H1 (cell line): ENCODE data around the gene FOXK1. TPM values are rescaled to one million over a fixed set of nuclear protein-coding genes. Genes with fewer than 3 reads are reported as not detected.

ENCODE experiments used
- CTCF ChIA-PET: fragments of 300-600 bp; sonication (Branson Sonifier 250); formaldehyde crosslinking; loops from one replicate; lab custom pipeline; 2021; ENCODE audit not compliant: partially characterized antibody; lab: Charles Lee
- POLR2A ChIA-PET: fragments of 300-600 bp; sonication (Branson Sonifier 250); formaldehyde crosslinking; loops from one replicate; lab custom pipeline; 2021; ENCODE audit warnings: inconsistent platforms; ENCODE audit not compliant: partially characterized antibody; lab: Charles Lee
- DNase-seq, 2 experiments: peaks; one replicate each; pipeline versions ENCODE4 v3.0.0 to v3.0.0-alpha.2; 2010 to 2022; ENCODE audit warnings: low spot score in 2 of 2, low read depth in 1 of 2, mixed read lengths in 1 of 2
- FAIRE-seq: peaks from 2 replicates; lab custom pipeline; 2011; peaks lifted over from hg19 to GRCh38; lab: Jason Lieb, UNC
- H2AFZ ChIP-seq: 2 replicates; pipeline ENCODE4 v1.8.1; 2012; ENCODE audit warnings: low read length, inconsistent platforms
- H2AK5ac ChIP-seq: 2 replicates; pipeline ENCODE4 v1.6.1; 2013; ENCODE audit warnings: low read depth, low read length
- H2BK120ac ChIP-seq: replicated peaks from 2 replicates; pipeline ENCODE3; 2013; ENCODE audit warnings: low read depth, low read length, inconsistent platforms
- H2BK12ac ChIP-seq: 2 replicates; pipeline ENCODE4 v1.6.1; 2013; ENCODE audit warnings: low read depth, low read length
- H2BK15ac ChIP-seq: 2 replicates; pipeline ENCODE4 v1.6.1; 2013; ENCODE audit warnings: low read length
- H2BK20ac ChIP-seq: 2 replicates; pipeline ENCODE4 v1.6.1; 2013; ENCODE audit warnings: low read length
- H2BK5ac ChIP-seq: 2 replicates; pipeline ENCODE4 v1.6.1; 2013; ENCODE audit warnings: low read depth, low read length
- H3K14ac ChIP-seq: 2 replicates; pipeline ENCODE4 v1.6.1; 2013; ENCODE audit warnings: inconsistent platforms; ENCODE audit not compliant: insufficient read length
- H3K18ac ChIP-seq: 2 replicates; pipeline ENCODE4 v1.6.1; 2013; ENCODE audit warnings: low read length; ENCODE audit errors: extremely low read depth
- H3K23ac ChIP-seq: 2 replicates; pipeline ENCODE4 v1.6.1; 2013; ENCODE audit warnings: inconsistent platforms; ENCODE audit not compliant: insufficient read length
- H3K23me2 ChIP-seq: 2 replicates; pipeline ENCODE4 v1.6.1; 2013; ENCODE audit warnings: low read depth, low read length
- H3K27ac ChIP-seq: 2 replicates; pipeline ENCODE4 v1.6.1; 2011; ENCODE audit warnings: low read depth, low read length, inconsistent platforms
- H3K27me3 ChIP-seq, 4 experiments: replicated peaks in 1 of 4; 1 replicate in 1 of 4; 2 replicates in 3 of 4; pipeline versions ENCODE4 v1.6.1 to v1.8.1; 2011 to 2013; ENCODE audit warnings: low read length in 3 of 4, mild to moderate bottlenecking in 3 of 4, inconsistent platforms in 2 of 4, mixed read lengths in 2 of 4, moderate library complexity in 1 of 4; ENCODE audit not compliant: control insufficient read depth in 3 of 4, insufficient read depth in 3 of 4; ENCODE audit errors: extremely low read depth in 1 of 4
- H3K36me3 ChIP-seq, 4 experiments: 2 replicates each; pipeline versions ENCODE4 v1.6.1 to v1.8.1; 2011 to 2013; ENCODE audit warnings: mild to moderate bottlenecking in 4 of 4, low read length in 3 of 4, moderate library complexity in 2 of 4, control low read depth in 1 of 4, inconsistent platforms in 1 of 4; ENCODE audit not compliant: insufficient read depth in 4 of 4, control insufficient read depth in 2 of 4
- H3K4ac ChIP-seq: replicated peaks from 2 replicates; pipeline ENCODE3; 2013; ENCODE audit warnings: low read length, low read depth, mixed read lengths, inconsistent platforms; ENCODE audit not compliant: insufficient read length
- H3K4me1 ChIP-seq, 4 experiments: replicated peaks in 1 of 4; 1 replicate in 1 of 4; 2 replicates in 3 of 4; pipeline versions ENCODE4 v1.6.1 to v1.8.1; 2011 to 2013; ENCODE audit warnings: low read length in 3 of 4, inconsistent platforms in 2 of 4, mixed read lengths in 1 of 4; ENCODE audit not compliant: insufficient read depth in 4 of 4, control insufficient read depth in 3 of 4
- H3K4me2 ChIP-seq, 2 experiments: 2 replicates each; pipeline versions ENCODE4 v1.6.1 to v1.8.1; 2011 to 2013; ENCODE audit warnings: low read depth in 2 of 2, low read length in 2 of 2, control low read depth in 1 of 2, inconsistent platforms in 1 of 2, mild to moderate bottlenecking in 1 of 2; ENCODE audit not compliant: insufficient read depth in 1 of 2
- H3K4me3 ChIP-seq, 4 experiments: fragments of 200-600, 300-600 bp in 1 of 4; sonication (generic), shearing (Covaris generic), sonication (Bioruptor Twin) in 1 of 4; 2 replicates each; pipeline versions ENCODE4 v1.5.1 to v1.8.1; 2011 to 2016; ENCODE audit warnings: low read length in 4 of 4, low read depth in 3 of 4, control low read depth in 2 of 4, inconsistent platforms in 2 of 4, mild to moderate bottlenecking in 2 of 4, mixed read lengths in 1 of 4, moderate library complexity in 1 of 4; ENCODE audit not compliant: insufficient read depth in 2 of 4; ENCODE audit errors: extremely low read depth in 1 of 4
- H3K56ac ChIP-seq: replicated peaks from 2 replicates; pipeline ENCODE3; 2013; ENCODE audit warnings: low read depth, mild to moderate bottlenecking, mixed read lengths, low read length, inconsistent platforms; ENCODE audit not compliant: insufficient read length
- H3K79me1 ChIP-seq: 2 replicates; pipeline ENCODE4 v1.6.1; 2013; ENCODE audit warnings: low read depth, low read length, control low read depth
- H3K79me2 ChIP-seq, 2 experiments: 2 replicates each; pipeline versions ENCODE4 v1.6.1 to v1.8.1; 2012 to 2013; ENCODE audit warnings: low read length in 2 of 2, mild to moderate bottlenecking in 2 of 2, inconsistent platforms in 1 of 2; ENCODE audit not compliant: insufficient read depth in 2 of 2, control insufficient read depth in 1 of 2
- H3K9ac ChIP-seq, 4 experiments: replicated peaks in 1 of 4; 1 replicate in 1 of 4; 2 replicates in 3 of 4; pipeline versions ENCODE4 v1.6.1 to v1.8.1; 2011 to 2013; ENCODE audit warnings: low read depth in 3 of 4, low read length in 3 of 4, control low read depth in 2 of 4, mild to moderate bottlenecking in 2 of 4, moderate library complexity in 2 of 4, inconsistent platforms in 1 of 4; ENCODE audit errors: extremely low read depth in 1 of 4
- H3K9me3 ChIP-seq, 2 experiments: 2 replicates each; pipeline versions ENCODE4 v1.6.1 to v1.8.1; 2012 to 2013; ENCODE audit warnings: mild to moderate bottlenecking in 2 of 2, moderate library complexity in 2 of 2, control low read depth in 1 of 2, inconsistent platforms in 1 of 2, low read depth in 1 of 2, low read length in 1 of 2, mixed read lengths in 1 of 2; ENCODE audit not compliant: insufficient read depth in 2 of 2
- H4K20me1 ChIP-seq, 2 experiments: replicated peaks in 1 of 2; 2 replicates each; pipeline versions ENCODE3 to v1.8.1; 2011 to 2013; ENCODE audit warnings: inconsistent platforms in 2 of 2, low read length in 2 of 2, mild to moderate bottlenecking in 1 of 2; ENCODE audit not compliant: insufficient read depth in 2 of 2, control insufficient read depth in 1 of 2
- H4K5ac ChIP-seq: 2 replicates; pipeline ENCODE4 v1.6.1; 2013; ENCODE audit warnings: low read length, low read depth, mixed read lengths, inconsistent platforms; ENCODE audit not compliant: insufficient read length
- H4K8ac ChIP-seq: 2 replicates; pipeline ENCODE4 v1.8.0; 2013; ENCODE audit warnings: mild to moderate bottlenecking, moderate library complexity, low read length, inconsistent platforms; ENCODE audit not compliant: insufficient read depth; ENCODE audit errors: extremely low read depth
- H4K91ac ChIP-seq: replicated peaks from 2 replicates; pipeline ENCODE3; 2013; ENCODE audit warnings: low read length, mixed read lengths, inconsistent platforms; ENCODE audit not compliant: insufficient read length
- CHD2 ChIP-seq: IDR thresholded peaks from 2 replicates; pipeline ENCODE4 v1.6.1; 2012; ENCODE audit warnings: low read length, improper control_type of control experiment
- HDAC6 ChIP-seq: IDR thresholded peaks from one replicate; pipeline ENCODE4 v1.7.1; 2012; ENCODE audit warnings: low read depth, mild to moderate bottlenecking, inconsistent platforms, low read length, moderate library complexity
- POLR2A ChIP-seq, 2 experiments: IDR thresholded peaks; 1 replicate in 1 of 2; 2 replicates in 1 of 2; pipeline ENCODE4 v1.6.1; 2011; ENCODE audit warnings: low read depth in 2 of 2, low read length in 2 of 2, mild to moderate bottlenecking in 2 of 2; ENCODE audit errors: control extremely low read depth in 1 of 2
- SRF ChIP-seq: IDR thresholded peaks from 2 replicates; pipeline ENCODE4 v1.6.1; 2011; ENCODE audit warnings: mild to moderate bottlenecking, low read depth, low read length, moderate library complexity
- TBP ChIP-seq: IDR thresholded peaks from 2 replicates; pipeline ENCODE4 v1.6.1; 2011; ENCODE audit warnings: low read depth, low read length, improper control_type of control experiment
- USF2 ChIP-seq: IDR thresholded peaks from 2 replicates; pipeline ENCODE4 v1.6.1; 2011; ENCODE audit warnings: low read length, improper control_type of control experiment
- WGBS, 2 experiments: shearing (Covaris generic) in 1 of 2; methylation state at CpG; one replicate each; pipeline versions ENCODE4 v1.1.6 to v1.1.7; 2013 to 2015; ENCODE audit warnings: low lambda C conversion rate in 2 of 2, mixed read lengths in 2 of 2, inconsistent platforms in 1 of 2, low coverage in 1 of 2, missing lambda C conversion rate in 1 of 2; ENCODE audit not compliant: insufficient replicate concordance in 2 of 2, insufficient coverage in 1 of 2, insufficient read length in 1 of 2; ENCODE audit errors: extremely low coverage in 1 of 2, missing lambda C conversion rate in 1 of 2; 5-methylcytosine and 5-hydroxymethylcytosine counted together
- polyA plus RNA-seq, 7 experiments: library from polyadenylated mRNA; depleted of rRNA in 3 of 7; stranded (reverse) in 5 of 7; unstranded in 2 of 7; fragments of >200 nt in 5 of 7; fragments of 200-250 nt in 2 of 7; gene quantifications; 1 replicate in 5 of 7; 2 replicates in 1 of 7; 4 replicates in 1 of 7; pipeline versions ENCODE4 v1.2.1 to v1.2.3, GENCODE V29; 2011 to 2013; ENCODE audit warnings: missing spikeins in 2 of 7, mixed read lengths in 2 of 7
- total RNA-seq: library from RNA; stranded (reverse); fragmentation: NEBNext Ultra II Directional; extraction: Animal tissue kit (Norgen Biotek cat#: 25700); gene quantifications from 2 replicates; pipeline ENCODE4 v1.2.1, GENCODE V29; 2021

The FOXK1 gene
- total and polyA plus RNA-seq, 2 of the 8 experiments (the other 6 are each of a cell fraction or from before 2014, with no cell fraction given): 2.0 to 8.5 TPM

GRCh38 chr7:4693749-4694148, 11.7 kb downstream of the FOXK1 start:
- FAIRE-seq (no peak), DNase-seq (no peak)
- no peak overlapping the region for H3K56ac ChIP-seq
- H4K91ac ChIP-seq: no peak overlapping the region
- H3K27me3 ChIP-seq: no peaks in the 10 kb centered on the region
- no peak overlapping the region for H2BK5ac ChIP-seq
- no peak overlapping the region for H2AK5ac ChIP-seq
- no peak overlapping the region for H3K4ac ChIP-seq
- H2BK120ac ChIP-seq: no peak overlapping the region
- no peak overlapping the region for H2BK20ac ChIP-seq
- H3K23ac ChIP-seq: no peak overlapping the region
- H3K14ac ChIP-seq: no peak overlapping the region
- WGBS, 2 experiments: 100% methylated on average over 2 of the region's 2 CpGs; no CpG with 5 or more reads in 1 of the 2 experiments
- H2AFZ ChIP-seq: no peak overlapping the region
- H3K36me3 ChIP-seq: no peaks in the 10 kb centered on the region
- H3K9me3 ChIP-seq: no peaks in the 10 kb centered on the region
- peaks cover 0 to 6% of the 10 kb centered on the region in 2 experiments; a peak in 2 of 4 replicates for H3K79me2 ChIP-seq
- POLR2A ChIA-PET: no interaction called here
- no peak overlapping the region for H3K18ac ChIP-seq
- no peak overlapping the region for H4K8ac ChIP-seq
- H2BK15ac ChIP-seq: no peak overlapping the region
- TF ChIP-seq TBP (no peak), CHD2 (no peak), SRF (no peak), HDAC6 (no peak), USF2 (no peak), POLR2A (IDR thresholded peaks at IDR 0.05; ENCODE audit: control extremely low read depth in 1 of 2, low read depth in 2 of 2, low read length in 2 of 2) (no peak)
- H3K27ac ChIP-seq: no peak overlapping the region
- H3K23me2 ChIP-seq: no peaks in the 10 kb centered on the region
- no peak overlapping the region for H2BK12ac ChIP-seq
- H3K79me1 ChIP-seq: no peaks in the 10 kb centered on the region; the same call in 1 of the 2 replicates
- no peaks in the 10 kb centered on the region; a peak in 1 of 7 replicates for H3K4me1 ChIP-seq
- no peak overlapping the region for H3K9ac ChIP-seq
- H4K20me1 ChIP-seq: peaks cover 3 to 21% of the 10 kb centered on the region in 2 experiments
- CTCF ChIA-PET: interaction anchor here (1.3 to 1.6 kb wide), 2 partner anchors 8 to 17 kb away, joined by 3 to 4 read pairs; no protein-coding TSS in a partner anchor
- no peak overlapping the region for H3K4me3 ChIP-seq
- H3K4me2 ChIP-seq: no peak overlapping the region
- H4K5ac ChIP-seq: no peak overlapping the region
